CD4-positive, alpha-beta T cell (primary cell): ENCODE results near the gene GTF2H2C. TPM values are rescaled to one million over a fixed set of nuclear protein-coding genes. Genes with fewer than 3 reads are reported as not detected.

ENCODE experiments used
- ATAC-seq: fragments of 200-7000 bp; cut with Tn5 transposase; one replicate; pipeline ENCODE4 v1.10.0; 2022; ENCODE audit warnings: mild to moderate bottlenecking; ENCODE audit not compliant: poor library complexity
- CTCF ChIA-PET: fragments of 350-600 bp; sonication (Branson Sonifier 250); formaldehyde crosslinking; loops from one replicate; lab custom pipeline; 2021; ENCODE audit warnings: antibody characterized with exemption, inconsistent platforms; lab: Charles Lee
- POLR2A ChIA-PET: fragments of 350-600 bp; sonication (Branson Sonifier 250); formaldehyde crosslinking; loops from one replicate; lab custom pipeline; 2021; ENCODE audit warnings: antibody characterized with exemption, inconsistent platforms; lab: Charles Lee
- DNase-seq, 14 experiments: peaks; one replicate each; pipeline ENCODE4 v3.0.0-alpha.2; 2013 to 2020; ENCODE audit warnings: mixed read lengths in 2 of 14
- H3K27ac ChIP-seq, 2 donors: one replicate each; pipeline versions ENCODE4 v1.5.1 to v1.7.0; 2013; ENCODE audit warnings: low read length in 2 of 2, low read depth in 1 of 2, mild to moderate bottlenecking in 1 of 2
- H3K27me3 ChIP-seq, 2 experiments: 1 replicate in 1 of 2; 2 replicates in 1 of 2; pipeline versions ENCODE4 v1.6.1 to v1.7.0; 2013; ENCODE audit warnings: low read length in 2 of 2, control low read depth in 1 of 2, mild to moderate bottlenecking in 1 of 2, moderate library complexity in 1 of 2; ENCODE audit not compliant: insufficient read depth in 2 of 2, control insufficient read depth in 1 of 2
- H3K36me3 ChIP-seq: one replicate; pipeline ENCODE4 v1.6.1; 2013; ENCODE audit warnings: low read length, control low read depth; ENCODE audit not compliant: insufficient read depth
- H3K4me1 ChIP-seq: one replicate; pipeline ENCODE4 v1.6.1; 2013; ENCODE audit warnings: low read length, control low read depth; ENCODE audit not compliant: insufficient read depth
- H3K4me3 ChIP-seq: one replicate; pipeline ENCODE4 v1.5.1; 2013; ENCODE audit warnings: mild to moderate bottlenecking, low read length, moderate library complexity
- H3K9me3 ChIP-seq, 2 experiments: 1 replicate in 1 of 2; 2 replicates in 1 of 2; pipeline versions ENCODE4 v1.6.1 to v1.7.0; 2013; ENCODE audit warnings: low read length in 2 of 2, mild to moderate bottlenecking in 2 of 2, control low read depth in 1 of 2, moderate library complexity in 1 of 2; ENCODE audit not compliant: control insufficient read depth in 1 of 2, insufficient read depth in 1 of 2
- H3K27ac Mint-ChIP-seq: one replicate; pipeline ENCODE4 v1.8.0; 2020; ENCODE audit warnings: mixed read lengths
- H3K27me3 Mint-ChIP-seq: one replicate; pipeline ENCODE4 v1.8.0; 2021; ENCODE audit warnings: mixed read lengths
- H3K36me3 Mint-ChIP-seq: one replicate; pipeline ENCODE4 v1.8.0; 2021; ENCODE audit warnings: low read depth, mixed read lengths
- H3K4me1 Mint-ChIP-seq: one replicate; pipeline ENCODE4 v1.8.0; 2021; ENCODE audit warnings: low read depth, mixed read lengths
- H3K4me3 Mint-ChIP-seq: one replicate; pipeline ENCODE4 v1.8.0; 2020; ENCODE audit warnings: mild to moderate bottlenecking, mixed read lengths
- H3K9me3 Mint-ChIP-seq: one replicate; pipeline ENCODE4 v1.8.0; 2020; ENCODE audit warnings: mixed read lengths
- CTCF ChIP-seq: fragments of 200-600 bp; IDR thresholded peaks from one replicate; pipeline ENCODE4 v1.8.0; 2022; ENCODE audit warnings: antibody characterized with exemption, mild to moderate bottlenecking
- intact Hi-C, 2 experiments: fragments of 100-400 bp; cut with DNase I in 1 of 2; cut with micrococcal nuclease in 1 of 2; formaldehyde crosslinking; loops; one replicate each; pipeline versions ENCODE4 v1.15.1 to v1.9.0; 2023 to 2025; cut with DNase I, micrococcal nuclease
- total RNA-seq, 174 experiments: library from RNA in 2 of 174; stranded (reverse) in 2 of 174; gene quantifications; one replicate each; pipeline ENCODE4 v1.2.3 and lab custom pipeline; 2021 to 2026

The GTF2H2C gene
- total RNA-seq, 2 experiments from 2014 or later: 10.7 to 12.7 TPM

- no peak for TF ChIP-seq CTCF
- Mint-ChIP-seq H3K9me3 (no peaks in the 10 kb centered on the region), H3K36me3 (no peaks in the 10 kb centered on the region), H3K4me1 (no peaks in the 10 kb centered on the region), H3K27ac (no peak overlapping the region), H3K4me3 (no peak overlapping the region), H3K27me3 (peaks cover 25% of the 10 kb centered on the region)
- Histone ChIP-seq H3K27me3 (no peaks in the 10 kb centered on the region), H3K36me3 (no peaks in the 10 kb centered on the region), H3K9me3 (no peaks in the 10 kb centered on the region), H3K4me3 (no peak overlapping the region), H3K27ac (no peak overlapping the region), H3K4me1 (no peaks in the 10 kb centered on the region)
- ATAC-seq (no peak), DNase-seq (no peak)
- CTCF ChIA-PET: no interaction called here
- intact Hi-C loops: no loop called here
- POLR2A ChIA-PET: interaction anchor here (1.7 kb wide), 1 partner anchor 8 kb away, joined by 3 read pairs; no protein-coding TSS in a partner anchor
These were observed 32.7 kb upstream of the GTF2H2C start for GRCh38 chr5:69527128-69527770.

DNA sequence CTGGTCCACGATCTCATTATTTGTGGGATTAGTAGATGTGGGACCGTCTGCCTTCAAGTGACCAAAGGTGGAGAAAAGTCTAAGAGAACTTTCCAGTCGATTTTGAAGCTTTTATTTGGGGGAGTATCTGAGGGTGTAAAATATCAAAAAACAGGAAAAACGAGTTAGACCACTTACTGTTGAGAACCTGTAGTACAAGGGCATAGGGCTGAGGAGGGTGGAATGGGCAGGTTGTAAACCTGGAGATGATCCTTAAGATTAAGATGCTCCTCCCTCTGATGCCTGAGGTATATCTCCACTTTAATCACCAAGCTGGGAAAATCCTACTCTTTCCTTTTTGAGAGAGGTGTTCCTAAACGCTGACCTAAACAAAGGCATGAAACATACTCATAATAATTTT, 32.0 kb upstream of the GTF2H2C start:
- H3K9me3 Mint-ChIP-seq: no peaks in the 10 kb centered on the region
- ATAC-seq: no peak
- no peak for DNase-seq
- H3K27me3 Mint-ChIP-seq: peaks cover 25% of the 10 kb centered on the region
- H3K4me1 Mint-ChIP-seq: no peaks in the 10 kb centered on the region
- intact Hi-C loops: no loop called here
- CTCF ChIA-PET: no interaction called here
- no peaks in the 10 kb centered on the region for H3K36me3 ChIP-seq
- no peaks in the 10 kb centered on the region for H3K36me3 Mint-ChIP-seq
- H3K9me3 ChIP-seq: no peaks in the 10 kb centered on the region
- H3K4me3 Mint-ChIP-seq: no peak overlapping the region
- POLR2A ChIA-PET: interaction anchor here (1.7 kb wide), 1 partner anchor 9 kb away, joined by 3 read pairs; no protein-coding TSS in a partner anchor
- no peak overlapping the region for H3K4me3 ChIP-seq
- H3K27ac ChIP-seq: no peak overlapping the region
- no peak overlapping the region for H3K27ac Mint-ChIP-seq
- no peaks in the 10 kb centered on the region for H3K27me3 ChIP-seq
- H3K4me1 ChIP-seq: no peaks in the 10 kb centered on the region
- no peak for TF ChIP-seq CTCF

DNA sequence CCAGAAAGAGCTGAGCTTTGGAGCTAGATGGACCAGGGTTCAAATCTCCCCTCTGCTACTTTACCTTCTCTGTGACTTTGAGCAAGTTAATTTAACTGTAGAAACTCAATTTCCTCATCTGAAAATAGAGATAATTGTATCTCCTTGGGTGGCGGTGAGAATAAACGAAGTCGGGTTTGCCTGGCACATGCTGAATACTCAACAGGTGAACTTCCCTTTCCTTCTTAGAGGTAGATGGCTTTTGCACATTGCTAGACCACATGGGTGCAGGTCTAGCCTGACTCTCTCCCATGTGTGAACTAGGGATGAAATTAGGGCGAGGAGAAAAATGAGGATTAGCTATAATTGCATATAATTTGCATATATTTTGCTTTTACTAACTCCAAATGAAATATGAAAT, 31.4 kb upstream of the GTF2H2C start:
- Mint-ChIP-seq H3K4me1 (no peaks in the 10 kb centered on the region), H3K4me3 (no peak overlapping the region), H3K27ac (no peak overlapping the region), H3K36me3 (no peaks in the 10 kb centered on the region), H3K9me3 (no peaks in the 10 kb centered on the region), H3K27me3 (peaks cover 25% of the 10 kb centered on the region)
- ChIA-PET CTCF (no interaction called here), POLR2A (interaction anchor here (1.7 kb wide), 1 partner anchor 9 kb away, joined by 3 read pairs; no protein-coding TSS in a partner anchor)
- Histone ChIP-seq H3K4me1 (no peaks in the 10 kb centered on the region), H3K9me3 (no peaks in the 10 kb centered on the region), H3K36me3 (no peaks in the 10 kb centered on the region), H3K27me3 (no peaks in the 10 kb centered on the region), H3K27ac (no peak overlapping the region), H3K4me3 (no peak overlapping the region)
- no peak for ATAC-seq
- intact Hi-C loops: no loop called here
- no peak for TF ChIP-seq CTCF
- no peak for DNase-seq
